Skin epidermis (tissue), 12 donors: ENCODE data around the gene ARL4D.
A peak's percentile ranks its signal among the peaks of the same experiment; 100 is the strongest.
"Not testable (repeated sequence)": the region's sequence is repeated elsewhere in the genome, so short reads cannot be mapped to it uniquely, and the experiment has no call there.

ENCODE experiments used
- H3K27ac ChIP-seq, 21 experiments: fragments of 200-600 bp; sonication (generic) in 11 of 21; one replicate each; pipeline ENCODE4 v1.5.0; 2020; ENCODE audit warnings: mild to moderate bottlenecking in 3 of 21, inconsistent platforms in 2 of 21, moderate library complexity in 2 of 21
- H3K4me3 ChIP-seq, 7 experiments: fragments of 200-600 bp; sonication (generic) in 2 of 7; one replicate each; pipeline ENCODE4 v1.5.0; 2020; ENCODE audit warnings: inconsistent platforms in 2 of 7, mild to moderate bottlenecking in 2 of 7, moderate library complexity in 1 of 7

Gene ARL4D

GRCh38 chr17:43389046-43389947, 9.5 kb upstream of the ARL4D start:
- H3K4me3 ChIP-seq = peak overlapping the region; percentile 40 to 78 (median 56)
- peak overlapping the region; percentile 85 to 99 (median 97) for H3K27ac ChIP-seq

GRCh38 chr17:43392397-43392796, 6.4 kb upstream of the ARL4D start:
- Histone ChIP-seq H3K27ac (no peak overlapping the region), H3K4me3 (no peak overlapping the region)

- Histone ChIP-seq H3K4me3 (no peak overlapping the region), H3K27ac (peak overlapping the region in 18 of 21 experiments; percentile 3 to 76 (median 43))
Observed at GRCh38 chr17:43393944-43394482, 4.8 kb upstream of the ARL4D start.

GRCh38 chr17:43394696-43395095, 4.1 kb upstream of the ARL4D start:
- peak overlapping the region in 9 of 21 experiments; percentile 18 to 69 (median 45) for H3K27ac ChIP-seq
- not testable (repeated sequence) for H3K4me3 ChIP-seq

- Histone ChIP-seq H3K27ac (peak overlapping the region in 2 of 21 experiments; percentile 20 to 69), H3K4me3 (no peak overlapping the region)
Observed at GRCh38 chr17:43395165-43395564, 3.6 kb upstream of the ARL4D start.

GRCh38 chr17:43396491-43397060, 2.2 kb upstream of the ARL4D start:
- H3K27ac ChIP-seq = peak overlapping the region in 6 of 21 experiments; percentile 2 to 57 (median 10)
- H3K4me3 ChIP-seq = no peak overlapping the region

- Histone ChIP-seq H3K27ac (peak overlapping the region in 19 of 21 experiments; percentile 32 to 97 (median 90)), H3K4me3 (peak overlapping the region; percentile 46 to 95 (median 64))
Observed at GRCh38 chr17:43399839-43400328, 1.1 kb downstream of the ARL4D start.

GRCh38 chr17:43400943-43401717, 2.3 kb downstream of the ARL4D start:
- H3K4me3 ChIP-seq = peak overlapping the region in 6 of 7 experiments; percentile 46 to 95 (median 64)
- H3K27ac ChIP-seq = peak overlapping the region in 18 of 21 experiments; percentile 3 to 94 (median 52)

- peak overlapping the region in 4 of 7 experiments; percentile 14 to 64 (median 57) for H3K4me3 ChIP-seq
- H3K27ac ChIP-seq = peak overlapping the region in 17 of 21 experiments; percentile 3 to 94 (median 51)
Observed at GRCh38 chr17:43402078-43402477, 3.3 kb downstream of the ARL4D start.

- H3K27ac ChIP-seq = peak overlapping the region in 8 of 21 experiments; percentile 3 to 88 (median 52)
- H3K4me3 ChIP-seq = no peak overlapping the region
Observed at GRCh38 chr17:43402567-43402966, 3.8 kb downstream of the ARL4D start.

- Histone ChIP-seq H3K4me3 (no peak overlapping the region), H3K27ac (no peak overlapping the region)
Observed at GRCh38 chr17:43403846-43404245, 5.1 kb downstream of the ARL4D start.

GRCh38 chr17:43405861-43406260, 7.1 kb downstream of the ARL4D start:
- H3K27ac ChIP-seq = no peak overlapping the region
- H3K4me3 ChIP-seq = no peak overlapping the region

- no peak overlapping the region for H3K27ac ChIP-seq
- H3K4me3 ChIP-seq = no peak overlapping the region
Observed at GRCh38 chr17:43406676-43407645, 8.2 kb downstream of the ARL4D start.

GRCh38 chr17:43409131-43409530, 10.3 kb downstream of the ARL4D start:
- H3K4me3 ChIP-seq = no peak overlapping the region
- peak overlapping the region in 1 of 21 experiments; percentile 47 for H3K27ac ChIP-seq

GRCh38 chr17:43410557-43411368, 12.0 kb downstream of the ARL4D start:
- peak overlapping the region in 3 of 21 experiments; percentile 10 to 47 (median 10) for H3K27ac ChIP-seq
- H3K4me3 ChIP-seq = no peak overlapping the region

GRCh38 chr17:43411369-43411677, 12.5 kb downstream of the ARL4D start:
- Histone ChIP-seq H3K4me3 (no peak overlapping the region), H3K27ac (peak overlapping the region in 1 of 21 experiments; percentile 31)

- Histone ChIP-seq H3K4me3 (no peak overlapping the region), H3K27ac (peak overlapping the region in 1 of 21 experiments; percentile 31)
Observed at GRCh38 chr17:43411749-43412148, 13.0 kb downstream of the ARL4D start.

GRCh38 chr17:43412166-43412565, 13.4 kb downstream of the ARL4D start:
- Histone ChIP-seq H3K4me3 (no peak overlapping the region), H3K27ac (no peak overlapping the region)
